ENCODE results near the gene SPIN2A. TPM values are rescaled to one million over a fixed set of nuclear protein-coding genes. Genes with fewer than 3 reads are reported as not detected.
"Not testable (repeated sequence)": the region's sequence is repeated elsewhere in the genome, so short reads cannot be mapped to it uniquely, and the experiment has no call there.

Gene SPIN2A
- total and polyA plus RNA-seq, 2 donors, result 0.54 to 2.6 TPM

- no peak overlapping the region for H3K27ac ChIP-seq (ENCODE audit: low read depth)
- H3K4me1 ChIP-seq (ENCODE audit: insufficient read depth), result no peaks in the 10 kb centered on the region
- no peak for DNase-seq (ENCODE audit: extremely low spot score)
- H3K4me3 ChIP-seq (ENCODE audit: low read depth, low read length), result peak overlapping the region; percentile 70
- H3K36me3 ChIP-seq (ENCODE audit: insufficient read depth), result no peaks in the 10 kb centered on the region
- 3% methylated on average over 10 of the region's 10 CpGs for WGBS
Measured at GRCh38 chrX:57121816-57122215, 15.4 kb downstream of the SPIN2A start.

GRCh38 chrX:57121162-57121755 lies 15.9 kb downstream of the SPIN2A start, which contains the start of gene SPIN2B:
Gene SPIN2B (minus strand): TSS chrX:57121548.
- Histone ChIP-seq H3K27ac (ENCODE audit: low read depth) (peak within 1 kb of the TSS; percentile 74), H3K36me3 (ENCODE audit: insufficient read depth) (no peaks in the 10 kb centered on the region), H3K4me3 (ENCODE audit: low read depth, low read length) (peak within 1 kb of the TSS; percentile 70), H3K4me1 (ENCODE audit: insufficient read depth) (no peaks in the 10 kb centered on the region)
- WGBS, result under 1% methylated on average over 41 of the region's 43 CpGs
- DNase-seq (ENCODE audit: extremely low spot score), result peak; percentile 47

GRCh38 chrX:57120619-57121161 lies 16.5 kb downstream of the SPIN2A start:
- WGBS, result 0% methylated on average over 10 of the region's 12 CpGs
- H3K36me3 ChIP-seq (ENCODE audit: insufficient read depth); H3K4me1 ChIP-seq (ENCODE audit: insufficient read depth); DNase-seq (ENCODE audit: extremely low spot score); H3K27ac ChIP-seq (ENCODE audit: low read depth): not testable (repeated sequence)
- peak overlapping the region; percentile 70 for H3K4me3 ChIP-seq (ENCODE audit: low read depth, low read length)

- no peaks in the 10 kb centered on the region for H3K36me3 ChIP-seq (ENCODE audit: insufficient read depth)
- H3K4me1 ChIP-seq (ENCODE audit: insufficient read depth), result no peaks in the 10 kb centered on the region
- no peak overlapping the region for H3K4me3 ChIP-seq (ENCODE audit: low read depth, low read length)
- 95% methylated on average over 1 of the region's 1 CpG for WGBS
- DNase-seq (ENCODE audit: extremely low spot score), result no peak
- no peak overlapping the region for H3K27ac ChIP-seq (ENCODE audit: low read depth)
Measured at GRCh38 chrX:57119416-57119815, 17.8 kb downstream of the SPIN2A start.

GRCh38 chrX:57117566-57117965 lies 19.6 kb downstream of the SPIN2A start:
- not testable (repeated sequence) for H3K36me3 ChIP-seq (ENCODE audit: insufficient read depth); H3K27ac ChIP-seq (ENCODE audit: low read depth); H3K4me3 ChIP-seq (ENCODE audit: low read depth, low read length); H3K4me1 ChIP-seq (ENCODE audit: insufficient read depth); DNase-seq (ENCODE audit: extremely low spot score)
- WGBS, result 44% methylated on average over 4 of the region's 4 CpGs

- no peak overlapping the region for H3K27ac ChIP-seq (ENCODE audit: low read depth)
- WGBS, result 68% methylated on average over 2 of the region's 2 CpGs
- H3K4me3 ChIP-seq (ENCODE audit: low read depth, low read length), result no peak overlapping the region
- peaks cover 3% of the 10 kb centered on the region for H3K36me3 ChIP-seq (ENCODE audit: insufficient read depth)
- DNase-seq (ENCODE audit: extremely low spot score), result no peak
- H3K4me1 ChIP-seq (ENCODE audit: insufficient read depth), result no peaks in the 10 kb centered on the region
Measured at GRCh38 chrX:57104921-57105398, 32.2 kb downstream of the SPIN2A start.

- no peak overlapping the region for H3K4me3 ChIP-seq (ENCODE audit: low read depth, low read length)
- WGBS, result 65% methylated on average over 4 of the region's 4 CpGs
- peaks cover 3% of the 10 kb centered on the region for H3K36me3 ChIP-seq (ENCODE audit: insufficient read depth)
- H3K4me1 ChIP-seq (ENCODE audit: insufficient read depth), result no peaks in the 10 kb centered on the region
- no peak overlapping the region for H3K27ac ChIP-seq (ENCODE audit: low read depth)
- no peak for DNase-seq (ENCODE audit: extremely low spot score)
Measured at GRCh38 chrX:57104406-57104805, 32.8 kb downstream of the SPIN2A start.

GRCh38 chrX:57103489-57103888 lies 33.7 kb downstream of the SPIN2A start:
- no peak for DNase-seq (ENCODE audit: extremely low spot score)
- WGBS, result 96% methylated on average over 3 of the region's 3 CpGs
- no peak overlapping the region for H3K27ac ChIP-seq (ENCODE audit: low read depth)
- no peaks in the 10 kb centered on the region for H3K4me1 ChIP-seq (ENCODE audit: insufficient read depth)
- H3K36me3 ChIP-seq (ENCODE audit: insufficient read depth), result peaks cover 3% of the 10 kb centered on the region
- H3K4me3 ChIP-seq (ENCODE audit: low read depth, low read length), result no peak overlapping the region

- not testable (repeated sequence) for H3K36me3 ChIP-seq (ENCODE audit: insufficient read depth); H3K27ac ChIP-seq (ENCODE audit: low read depth); H3K4me1 ChIP-seq (ENCODE audit: insufficient read depth); DNase-seq (ENCODE audit: extremely low spot score); H3K4me3 ChIP-seq (ENCODE audit: low read depth, low read length)
- WGBS, result 90% methylated on average over 6 of the region's 6 CpGs
Measured at GRCh38 chrX:57102918-57103317, 34.3 kb downstream of the SPIN2A start.

Other genes with a start within 250 kb of the SPIN2A start
- gene SPIN3, start 141.9 kb downstream of the SPIN2A start, total RNA-seq, result 21.5 TPM
- 11.2 TPM for gene SPIN3, start 141.9 kb downstream of the SPIN2A start, polyA plus RNA-seq
- gene SPIN2B, start 15.8 kb downstream of the SPIN2A start, total RNA-seq, result 11.9 TPM
- 14.7 TPM for gene SPIN2B, start 15.8 kb downstream of the SPIN2A start, polyA plus RNA-seq
- gene FAAH2, start 149.3 kb upstream of the SPIN2A start, total RNA-seq, result 2.2 TPM
- 1.4 TPM for gene FAAH2, start 149.3 kb upstream of the SPIN2A start, polyA plus RNA-seq